ENCODE measurements around the gene ZBTB5.

Gene ZBTB5

DNA sequence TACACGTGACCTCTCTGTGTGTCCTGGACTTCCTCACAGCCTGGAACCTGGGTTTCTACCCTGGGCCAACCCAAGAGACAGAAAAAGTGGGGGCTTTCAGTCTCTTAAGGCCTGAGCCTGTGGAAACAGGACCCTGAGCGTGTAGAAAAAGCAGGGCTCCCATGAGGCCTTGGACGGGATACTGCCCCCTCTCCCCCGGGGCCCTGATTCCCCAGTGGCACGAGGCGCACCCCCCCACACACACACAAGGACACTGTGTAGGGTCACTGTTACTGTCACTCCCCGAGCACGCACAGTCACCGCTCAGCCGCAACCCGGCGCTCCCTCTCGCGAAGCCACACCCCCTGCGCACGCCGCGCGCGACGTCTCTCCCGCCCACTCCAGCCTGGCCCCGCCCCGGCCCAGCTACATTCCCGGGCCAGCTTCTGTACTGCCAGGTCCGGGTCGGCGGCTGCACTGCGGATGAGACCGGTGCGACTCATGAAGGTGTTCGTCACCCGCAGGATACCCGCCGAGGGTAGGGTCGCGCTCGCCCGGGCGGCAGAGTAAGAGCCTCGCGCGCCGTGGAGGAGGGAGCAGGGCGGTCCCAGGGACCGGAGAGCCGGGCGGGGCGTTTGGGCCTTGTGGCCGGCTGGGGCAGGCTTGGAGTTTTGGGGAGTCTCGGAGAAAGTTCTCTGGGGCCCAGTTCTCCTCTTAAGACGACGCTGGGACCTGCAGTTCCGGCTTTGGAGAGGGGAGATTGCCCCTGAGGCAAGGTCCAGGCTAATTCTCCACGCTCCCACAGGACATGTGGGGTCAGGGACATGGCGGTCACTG is 42.8 kb downstream of the ZBTB5 start, which contains the start of gene GRHPR:
GRHPR (plus strand) TSS at position 408 of the 816 bp plus-strand sequence; CDS start at position 463, 55 bp downstream.
- peak; percentile 85 for DNase-seq

DNA sequence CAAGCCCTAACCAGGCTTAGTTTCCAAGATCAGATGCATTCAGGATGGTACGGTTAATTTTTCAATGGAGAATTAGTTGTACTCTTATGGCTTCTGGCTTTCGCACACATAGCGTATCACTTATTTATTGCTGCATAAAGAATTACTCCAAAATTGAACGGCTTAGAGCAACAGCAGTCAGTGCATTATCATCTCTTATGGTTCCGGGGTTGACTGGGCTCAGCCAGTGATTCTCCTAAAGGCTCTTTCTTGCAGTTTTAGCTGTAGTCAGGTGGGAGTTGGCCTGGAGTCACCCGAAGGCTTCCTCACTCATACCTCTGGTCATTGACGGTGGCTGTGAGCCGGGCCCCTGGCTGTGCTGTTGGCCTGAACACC is 43.3 kb downstream of the ZBTB5 start:
- no peak for DNase-seq

DNA sequence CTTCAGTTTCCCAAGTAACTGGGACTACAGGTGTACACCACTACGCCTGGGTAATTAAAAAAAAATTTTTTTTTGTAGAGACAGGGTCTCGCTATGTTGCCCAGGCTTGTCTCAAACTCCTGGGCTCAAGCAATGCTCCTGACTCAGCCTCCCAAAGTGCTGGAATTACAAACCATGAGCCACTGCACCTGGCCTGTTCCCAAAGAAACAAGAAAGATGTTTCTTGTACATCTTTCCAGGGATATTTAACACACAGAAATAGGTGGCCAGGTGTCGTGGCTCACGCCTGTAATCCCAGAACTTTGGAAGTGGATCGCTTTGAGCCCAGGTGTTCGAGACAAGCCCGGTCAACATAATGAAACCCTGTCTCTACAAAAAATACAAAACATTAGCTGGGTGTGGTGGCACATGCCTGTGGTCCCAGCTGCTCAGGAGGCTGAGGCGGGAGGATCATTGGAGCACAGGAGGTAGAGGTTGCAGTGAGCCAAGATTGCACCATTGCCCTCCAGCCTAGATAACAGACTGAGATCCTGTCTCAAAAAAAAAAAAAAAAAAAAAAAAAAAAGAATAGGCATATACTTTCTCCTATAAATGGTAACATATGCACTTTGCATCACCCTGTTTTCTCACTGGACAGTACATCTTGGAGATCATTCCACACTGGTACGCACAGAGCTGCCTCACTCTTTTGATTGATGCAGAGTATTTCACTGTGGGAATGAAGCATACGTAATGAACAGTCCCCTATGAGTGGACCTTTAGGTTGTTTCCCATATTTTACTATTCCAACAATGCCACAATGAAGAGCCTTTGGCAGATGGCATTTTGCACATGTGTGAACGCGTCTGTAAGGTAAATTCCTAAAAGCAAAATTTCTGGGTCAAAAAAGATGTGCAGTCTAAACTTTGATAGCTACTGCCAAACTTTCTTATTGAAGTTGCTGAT is 44.7 kb downstream of the ZBTB5 start:
- DNase-seq: no peak

DNA sequence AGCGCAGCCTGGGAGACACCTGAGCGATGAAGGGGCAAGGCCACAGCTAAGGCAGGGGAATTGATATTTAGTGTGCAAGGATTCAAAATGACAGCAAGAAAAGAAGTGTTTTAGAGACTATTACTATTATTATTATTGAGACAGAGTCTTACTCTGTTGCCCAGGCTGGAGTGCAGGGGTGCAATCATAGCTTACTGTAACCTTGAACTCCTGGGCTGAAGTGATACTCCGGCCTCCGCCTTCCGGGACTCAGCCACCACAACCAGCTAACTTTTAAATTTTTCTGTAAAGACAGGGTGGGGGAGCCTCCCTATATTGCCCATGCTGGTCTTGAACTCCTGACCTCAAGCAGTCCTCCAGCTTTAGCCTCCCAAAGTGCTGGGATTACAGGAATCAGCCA is 46.0 kb downstream of the ZBTB5 start:
- DNase-seq: no peak

DNA sequence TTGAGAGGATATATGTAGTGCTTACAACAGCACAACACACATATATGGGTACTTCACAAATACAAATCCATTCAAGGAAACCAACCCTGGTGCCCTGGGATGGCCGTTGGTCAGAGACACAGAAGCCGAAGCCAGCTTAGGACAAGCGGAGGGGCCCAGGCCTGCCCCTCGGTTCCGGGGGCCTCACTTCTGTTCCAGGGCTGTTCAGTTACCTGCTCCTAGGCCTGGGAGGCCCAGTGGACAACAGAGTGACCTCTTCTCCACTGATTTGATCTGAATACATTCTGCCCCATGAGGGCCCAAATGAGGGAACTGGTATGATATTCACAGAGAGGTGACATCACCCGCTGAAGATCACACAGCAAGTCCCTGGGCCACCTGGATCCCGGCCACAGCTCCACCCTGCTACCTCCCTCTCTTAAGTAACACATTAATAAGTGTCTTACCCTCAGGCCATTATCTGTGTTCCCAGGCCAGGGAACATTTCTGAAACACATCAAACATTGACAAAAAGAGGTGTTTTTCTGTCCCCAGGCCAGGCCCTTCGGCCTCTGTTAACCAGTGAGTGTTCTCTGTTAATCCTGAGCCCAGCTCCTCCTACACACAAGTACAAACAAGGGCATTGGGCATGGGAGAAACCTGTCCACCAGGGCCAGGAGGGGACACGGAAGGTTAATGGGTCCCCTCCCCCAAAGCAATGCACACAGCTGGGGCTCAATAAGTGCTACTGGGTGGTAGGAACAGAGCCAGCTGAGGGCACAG is 47.2 kb downstream of the ZBTB5 start:
- no peak for DNase-seq

DNA sequence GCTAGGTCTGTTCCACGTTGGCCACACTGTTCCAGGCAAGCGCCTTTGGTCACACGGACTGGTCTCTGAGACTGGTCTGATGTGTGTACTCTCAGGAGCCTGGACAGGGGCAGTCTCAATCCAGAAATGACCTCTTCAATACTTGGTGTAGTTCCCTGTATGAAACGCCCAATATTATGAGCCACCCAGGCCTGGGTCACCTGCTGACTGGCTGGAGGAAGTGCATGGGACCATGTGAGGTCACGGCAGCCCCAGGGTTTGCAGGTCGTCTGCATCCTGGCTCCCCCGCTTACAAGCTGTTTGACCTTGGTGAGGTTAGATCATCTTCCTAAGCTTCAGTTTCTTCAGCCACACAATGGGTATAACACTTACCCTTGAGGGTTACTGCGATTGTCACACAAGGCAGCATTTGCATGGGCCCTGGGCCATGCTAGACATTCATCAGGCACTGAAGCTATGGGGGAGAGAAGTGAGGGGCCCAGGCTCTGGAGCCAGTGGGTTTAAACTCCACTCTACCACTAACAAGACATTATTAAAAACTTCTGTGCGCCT is 47.9 kb downstream of the ZBTB5 start:
- no peak for DNase-seq

DNA sequence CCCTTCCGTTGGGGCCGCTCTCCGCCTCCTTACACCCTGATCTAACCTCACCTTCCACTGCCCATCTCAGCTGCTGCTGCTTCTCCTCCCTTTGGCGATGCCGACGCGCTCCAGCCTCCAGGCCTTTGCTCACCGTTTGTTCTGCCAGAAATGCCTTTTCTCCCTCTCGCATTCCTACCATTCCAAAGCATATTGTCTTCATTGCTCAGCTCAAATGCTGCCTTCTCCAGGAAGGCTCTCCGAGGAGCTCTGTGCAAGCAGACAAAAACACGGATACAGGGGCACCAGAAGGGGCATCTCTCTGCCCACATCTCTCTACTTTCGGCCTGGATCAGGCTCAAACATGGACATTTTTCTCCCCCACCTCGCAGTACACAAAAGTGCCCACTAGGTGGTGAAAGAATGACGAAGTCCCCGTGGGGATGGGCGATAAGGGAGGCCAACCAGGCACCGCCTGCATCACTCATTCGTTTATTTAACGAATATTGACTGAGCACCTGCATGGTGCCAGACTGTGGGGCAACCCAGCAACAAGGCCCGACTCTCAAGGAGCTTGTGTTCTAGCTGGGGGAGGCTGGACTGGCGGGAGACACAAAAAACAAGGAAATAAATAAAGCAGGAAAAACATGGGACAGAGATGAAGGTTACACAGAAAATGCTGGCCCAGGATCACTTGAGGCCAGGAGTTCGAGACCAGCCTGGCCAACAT is 50.1 kb downstream of the ZBTB5 start:
- DNase-seq: peak; percentile 73

DNA sequence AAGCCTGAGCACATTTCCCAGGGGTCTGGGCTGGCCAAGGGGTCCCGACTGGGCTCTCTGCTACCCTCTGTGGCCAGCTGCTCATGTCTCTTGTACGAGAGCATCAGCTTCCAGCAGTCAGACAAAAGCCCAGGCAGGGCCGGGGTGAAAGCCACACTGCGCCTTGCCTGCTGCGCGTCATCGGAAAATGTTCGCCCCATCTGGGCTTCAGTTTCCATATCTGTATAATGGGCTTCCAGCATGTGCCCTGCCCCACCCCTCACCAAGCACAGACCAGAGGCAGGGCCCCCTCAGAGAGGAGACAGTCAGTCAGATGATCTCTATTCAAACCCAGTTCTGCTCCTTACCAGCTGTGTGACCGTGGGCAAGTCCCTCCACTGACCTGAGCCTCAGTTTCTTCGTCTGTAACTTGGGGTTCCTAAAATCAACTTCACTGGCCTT is 50.7 kb downstream of the ZBTB5 start:
- no peak for DNase-seq

DNA sequence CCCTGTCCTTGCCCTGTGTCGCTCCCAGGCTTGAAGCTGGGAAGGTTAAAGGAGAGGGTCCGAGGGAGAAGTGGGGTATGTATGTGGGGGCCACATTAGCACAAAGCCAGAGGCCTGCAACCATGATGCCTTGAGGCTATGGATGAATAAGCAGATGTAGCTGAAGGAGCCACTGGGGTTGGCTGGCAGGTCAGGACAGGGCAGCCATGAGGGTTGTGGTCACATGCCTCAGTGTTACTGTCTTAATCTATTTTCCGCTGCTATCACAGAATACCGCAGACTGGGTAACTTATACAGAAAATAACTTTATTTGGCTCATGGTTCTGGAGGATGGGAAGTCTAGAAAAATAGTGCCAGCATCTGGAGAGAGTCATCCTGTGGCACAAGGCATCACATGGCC is 51.9 kb downstream of the ZBTB5 start:
- DNase-seq: no peak

DNA sequence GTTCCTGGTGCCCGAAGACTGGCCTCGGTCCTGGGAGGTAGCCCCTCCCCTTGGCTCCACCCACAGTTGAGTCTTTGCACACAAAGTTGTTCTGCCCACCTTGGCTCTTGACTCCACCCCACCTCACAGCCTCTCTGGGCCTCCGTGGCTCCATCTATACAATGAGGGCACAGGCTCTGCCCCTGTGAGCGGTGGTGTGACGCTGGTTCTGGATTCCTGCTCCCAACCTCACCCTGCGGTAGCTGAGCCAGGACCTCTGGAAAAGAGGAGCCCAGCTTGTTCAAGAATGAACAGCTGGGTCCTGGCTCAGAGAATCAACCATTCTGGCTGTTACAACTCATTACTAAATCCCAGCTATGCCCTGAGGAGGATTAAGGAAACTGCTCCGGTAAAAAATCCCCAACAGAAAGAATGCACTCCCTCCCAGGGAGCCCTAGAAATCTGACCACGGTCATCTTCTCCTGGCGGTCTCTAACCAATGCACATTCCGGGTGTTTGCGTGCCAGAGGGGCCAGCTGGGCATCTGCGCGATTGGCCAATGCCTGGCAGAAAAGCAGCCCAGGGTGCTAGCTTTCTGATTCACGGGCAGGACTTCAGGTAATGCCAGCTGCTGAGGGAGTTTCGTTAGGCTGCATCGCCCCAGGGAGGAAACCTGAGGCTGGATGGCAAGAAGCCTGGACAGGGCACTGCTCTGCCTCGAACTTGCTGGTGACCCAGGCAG is 52.7 kb downstream of the ZBTB5 start:
- no peak for DNase-seq

DNA sequence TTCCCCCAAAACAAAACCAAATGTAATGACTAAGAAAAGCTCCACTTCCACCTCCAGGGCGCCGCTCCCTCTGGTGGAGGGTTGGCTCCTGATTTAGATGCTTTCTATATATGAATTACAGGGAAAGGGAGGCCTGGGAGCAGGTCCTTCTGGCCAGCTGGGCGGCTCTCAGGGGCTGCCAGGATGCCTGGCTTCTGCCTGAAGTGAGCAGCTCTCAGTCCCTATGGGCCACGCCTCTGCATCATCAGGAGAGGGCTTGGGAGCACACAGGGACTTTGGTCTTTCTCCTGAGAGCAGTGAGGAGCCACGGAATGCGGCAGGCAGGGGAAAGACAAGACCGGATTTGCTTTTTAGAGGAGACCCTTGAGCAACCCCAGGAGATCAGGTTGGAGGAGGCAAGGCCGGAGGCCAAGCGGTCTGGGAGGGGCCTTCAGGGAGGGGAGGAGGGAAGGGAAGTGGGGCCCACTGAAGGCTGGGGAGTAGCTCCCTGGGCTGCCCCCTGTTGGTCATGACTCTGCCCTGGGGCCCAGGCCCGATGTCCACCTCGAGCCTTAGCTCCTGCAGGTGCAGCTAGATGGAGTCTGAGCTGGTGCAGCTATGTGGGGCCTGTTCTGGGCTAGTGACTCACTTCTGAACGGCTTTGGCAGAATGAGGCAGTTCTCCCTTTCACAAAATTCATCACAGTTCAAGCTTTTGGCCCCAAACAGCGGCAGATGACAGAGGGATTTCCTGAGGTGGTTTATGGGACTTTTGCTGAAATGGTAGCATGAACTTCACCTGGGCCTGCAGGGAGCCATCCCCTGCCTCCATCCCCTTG is 54.1 kb downstream of the ZBTB5 start:
- no peak for DNase-seq

DNA sequence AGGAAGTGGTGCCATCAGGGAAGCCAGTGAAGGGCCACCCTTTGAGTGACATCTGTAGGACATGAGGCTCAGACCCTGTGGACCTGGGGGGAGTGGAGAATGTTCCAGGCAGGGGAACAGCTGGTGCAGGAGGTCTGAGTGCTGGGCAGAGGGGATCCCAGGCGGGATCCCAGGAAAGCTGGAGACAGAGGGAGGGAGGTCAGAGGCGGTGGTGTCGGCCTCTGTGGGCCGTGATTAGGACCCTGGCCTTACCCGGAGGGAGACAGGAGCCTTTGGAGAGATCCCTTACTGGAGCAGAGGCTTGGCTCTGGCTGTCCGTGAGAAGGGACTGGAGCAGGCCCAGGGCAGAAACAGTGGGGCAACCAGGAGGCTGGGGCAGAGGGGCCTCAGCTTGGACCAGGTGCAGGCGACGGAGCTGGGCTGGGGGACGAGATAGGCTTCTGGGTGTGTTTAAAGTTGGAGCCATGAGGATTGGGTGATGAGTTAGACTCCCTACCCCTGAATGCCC is 54.8 kb downstream of the ZBTB5 start:
- DNase-seq: no peak

DNA sequence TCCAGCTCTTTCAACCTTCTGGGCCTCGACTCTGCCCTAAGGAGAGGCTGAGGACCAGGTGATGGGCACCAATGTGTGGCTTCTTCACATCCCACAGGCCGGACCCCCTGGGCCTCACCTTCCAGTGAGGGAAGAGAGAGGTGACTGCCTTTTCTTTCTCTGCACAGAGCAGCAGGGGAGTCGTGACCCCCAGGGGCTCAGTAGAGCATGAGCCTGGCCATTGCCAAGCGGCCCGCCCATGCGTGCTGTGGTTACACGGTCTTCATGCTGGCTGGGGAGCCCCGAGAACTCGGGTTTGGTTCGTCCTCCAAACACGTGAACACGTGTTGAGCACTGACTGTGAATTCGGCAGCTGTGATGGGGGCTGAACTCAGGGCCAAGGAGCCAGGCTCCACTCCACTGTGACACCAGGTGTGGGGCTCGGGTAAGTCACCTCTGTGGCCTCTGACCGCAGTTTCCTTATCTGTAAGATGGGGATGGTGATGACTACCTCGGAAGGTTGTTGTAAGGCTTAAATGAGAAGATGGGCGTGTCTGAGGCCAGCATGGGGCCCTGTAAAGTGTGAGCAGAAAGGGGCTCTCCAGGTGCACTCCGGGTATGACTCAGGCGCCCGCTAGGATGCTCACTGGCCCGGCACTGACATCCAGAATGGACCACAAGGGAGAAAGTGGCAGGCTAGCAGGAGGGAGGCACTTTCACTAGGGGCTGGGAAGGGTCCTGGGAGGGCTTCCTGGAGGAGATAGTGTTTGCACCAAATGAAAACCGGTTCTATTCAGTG is 56.1 kb downstream of the ZBTB5 start:
- DNase-seq: no peak

DNA sequence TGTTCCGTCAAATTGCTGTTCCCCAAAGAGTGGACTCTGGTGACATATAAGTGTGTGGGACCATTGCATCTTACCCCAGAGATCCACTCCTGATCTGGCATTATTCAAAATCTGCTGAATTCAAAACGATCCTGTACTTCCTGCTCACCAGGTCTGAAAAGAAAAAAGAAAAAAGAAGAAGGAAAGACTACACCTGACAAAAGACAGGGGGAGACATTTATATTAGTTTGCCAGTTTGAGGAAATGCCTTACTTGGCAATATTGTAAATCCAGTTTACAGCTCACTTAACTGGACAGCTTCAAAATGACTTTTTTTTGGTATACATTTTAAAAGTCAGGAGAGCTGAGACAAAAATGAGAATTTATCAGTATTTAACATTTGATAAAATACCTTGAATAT is 57.8 kb downstream of the ZBTB5 start:
- DNase-seq: no peak

DNA sequence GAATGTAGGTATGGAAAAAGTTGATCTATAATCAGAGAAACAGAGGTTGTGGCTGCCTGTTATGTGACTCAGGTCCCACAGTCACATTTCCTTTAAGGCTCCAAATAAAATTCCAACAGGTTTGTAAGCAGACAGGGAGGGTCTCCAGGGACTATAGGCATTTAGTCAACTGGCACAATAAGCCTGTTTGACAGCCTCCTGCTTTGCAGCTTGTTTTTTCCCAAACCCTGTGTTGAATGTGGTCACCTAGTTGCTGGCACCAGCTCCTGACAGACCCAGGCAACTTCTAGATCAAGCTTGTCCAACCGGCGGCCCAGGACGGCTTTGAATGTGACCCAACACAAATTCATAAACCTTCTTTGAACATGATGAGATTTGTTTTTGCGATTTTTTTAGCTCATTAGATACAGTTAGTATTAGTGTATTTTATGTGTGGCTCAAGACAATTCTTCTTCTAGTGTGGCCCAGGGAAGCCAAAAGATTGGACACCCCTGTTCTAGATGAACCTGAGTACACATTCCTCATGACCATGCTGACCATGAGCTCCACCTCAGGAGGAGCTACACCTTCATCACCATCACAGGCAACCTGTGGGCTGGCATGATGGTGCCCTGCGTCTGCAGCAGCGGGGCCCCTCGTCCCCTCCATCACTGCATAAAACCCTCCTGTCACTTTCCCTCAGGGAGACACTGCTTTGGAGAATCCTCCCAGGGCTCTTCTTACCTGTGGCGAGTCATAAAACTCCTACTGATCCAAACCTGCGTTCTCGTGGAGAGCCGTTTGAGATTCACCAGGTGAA is 58.4 kb downstream of the ZBTB5 start:
- no peak for DNase-seq

DNA sequence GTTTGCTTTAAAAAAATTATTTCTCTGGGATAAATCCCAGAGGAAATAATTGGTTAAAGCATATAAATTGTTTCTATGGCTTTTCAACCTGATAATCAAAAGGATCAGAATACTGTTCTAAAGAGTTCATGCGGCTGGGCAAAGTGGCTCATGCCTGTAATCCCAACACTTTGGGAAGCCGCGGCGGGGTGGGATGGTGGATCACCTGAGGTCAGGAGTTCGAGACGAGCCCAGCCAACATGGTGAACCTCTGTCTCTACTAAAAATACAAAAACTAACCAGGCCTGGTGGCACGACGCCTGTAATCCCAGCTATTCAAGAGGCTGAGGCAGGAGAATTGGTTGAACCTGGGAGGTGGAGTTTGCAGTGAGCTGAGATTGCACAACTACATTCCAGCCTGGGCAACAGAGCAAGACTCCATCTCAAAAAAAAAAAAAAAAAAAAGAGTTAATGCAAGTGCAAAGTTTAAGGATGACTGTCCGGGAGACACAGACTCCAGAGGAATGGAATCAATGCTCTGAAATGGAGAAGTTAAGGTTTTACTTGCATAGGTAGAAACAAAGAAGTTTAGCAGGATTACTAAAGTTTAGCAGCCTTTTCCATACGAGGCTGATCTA is 59.4 kb downstream of the ZBTB5 start:
- DNase-seq: no peak

DNA sequence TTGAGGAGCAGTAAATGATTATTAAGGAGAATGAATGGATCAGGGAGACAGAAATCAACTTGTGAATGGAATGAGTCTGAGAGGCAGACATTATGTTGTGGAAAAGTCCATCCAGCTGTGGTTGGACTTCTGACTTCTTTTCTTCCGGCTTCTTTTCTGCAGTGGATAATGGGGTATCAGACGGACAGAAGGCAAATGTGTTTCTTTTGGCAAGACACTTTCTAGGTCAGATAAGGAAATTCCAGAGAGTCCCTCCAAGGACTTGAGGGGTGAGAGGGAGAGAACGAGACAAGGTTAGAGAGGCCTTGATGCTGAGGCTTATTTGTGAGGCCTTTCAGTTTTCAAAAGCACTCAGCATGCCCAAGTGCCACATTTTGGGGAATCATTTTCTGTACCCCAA is 59.9 kb downstream of the ZBTB5 start:
- DNase-seq: no peak

DNA sequence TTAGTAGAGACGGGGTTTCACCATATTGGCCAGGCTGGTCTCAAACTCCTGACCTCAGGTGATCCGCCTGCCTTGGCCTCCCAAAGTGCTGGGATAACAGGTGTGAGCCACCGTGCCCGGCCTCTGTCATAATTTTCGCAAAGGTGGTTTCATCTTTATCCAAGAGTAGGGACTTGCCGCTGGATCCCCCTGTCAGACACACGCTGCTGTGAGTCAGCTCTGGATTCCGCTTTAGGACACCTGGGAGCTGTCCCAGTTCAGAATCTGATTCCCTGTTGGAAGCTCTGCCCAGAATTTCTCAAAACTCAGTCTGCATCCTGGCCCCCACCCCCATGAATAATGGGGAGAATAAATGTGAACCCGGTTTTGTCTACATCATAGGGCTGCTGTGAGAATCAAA is 60.7 kb downstream of the ZBTB5 start:
- no peak for DNase-seq
